ENCODE results near the gene ZNF853.
"Not testable (repeated sequence)": the region's sequence is repeated elsewhere in the genome, so short reads cannot be mapped to it uniquely, and the experiment has no call there.

Gene ZNF853

GRCh38 chr7:6655636-6656385, 40.4 kb downstream of the ZNF853 start:
- peaks cover 13% of the 10 kb centered on the region for H3K36me3 ChIP-seq (replicated peaks)
- DNase-seq (ENCODE audit: low spot score in 2 of 2): no peak
- no peaks in the 10 kb centered on the region; the same call in 1 of the 2 replicates for H3K9me3 ChIP-seq

DNA sequence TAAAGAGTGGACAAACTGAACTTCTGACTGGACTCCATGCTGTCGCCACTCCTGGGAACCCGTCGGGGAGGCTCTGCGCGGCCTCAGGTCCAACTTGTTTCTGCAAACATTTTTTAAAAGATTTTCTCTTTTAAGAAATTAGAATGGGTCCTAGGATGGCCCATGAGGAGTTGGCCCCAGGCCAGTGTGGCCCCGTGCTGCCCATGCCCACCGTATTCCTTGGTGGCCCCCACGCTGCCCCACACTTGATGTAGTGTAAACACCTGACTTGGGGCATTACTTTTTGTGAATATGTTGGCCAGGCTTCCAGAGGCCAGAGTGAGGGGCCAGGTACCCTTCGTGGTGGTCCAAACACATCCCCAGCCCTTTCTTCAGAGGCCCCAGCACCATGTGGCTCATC, 41.0 kb downstream of the ZNF853 start:
- in situ Hi-C loops (cut with MboI; ENCODE audit: low sequenced_read_pairs): no loop called here
- Histone ChIP-seq H3K9me3 (no peaks in the 10 kb centered on the region), H3K4me3 (no peak overlapping the region), H3K27me3 (ENCODE audit: low read depth) (no peaks in the 10 kb centered on the region), H3K4me1 (no peaks in the 10 kb centered on the region), H3K36me3 (replicated peaks) (peaks cover 12% of the 10 kb centered on the region)
- no peak for DNase-seq (ENCODE audit: low spot score in 2 of 2)

More at GRCh38 chr7:6655636-6656385, 40.4 kb downstream of the ZNF853 start:
- in situ Hi-C loops (cut with MboI; ENCODE audit: low sequenced_read_pairs): no loop called here
- no peaks in the 10 kb centered on the region for H3K27me3 ChIP-seq (ENCODE audit: low read depth)
- no peak overlapping the region for H3K4me3 ChIP-seq
- H3K4me1 ChIP-seq: no peaks in the 10 kb centered on the region

DNA sequence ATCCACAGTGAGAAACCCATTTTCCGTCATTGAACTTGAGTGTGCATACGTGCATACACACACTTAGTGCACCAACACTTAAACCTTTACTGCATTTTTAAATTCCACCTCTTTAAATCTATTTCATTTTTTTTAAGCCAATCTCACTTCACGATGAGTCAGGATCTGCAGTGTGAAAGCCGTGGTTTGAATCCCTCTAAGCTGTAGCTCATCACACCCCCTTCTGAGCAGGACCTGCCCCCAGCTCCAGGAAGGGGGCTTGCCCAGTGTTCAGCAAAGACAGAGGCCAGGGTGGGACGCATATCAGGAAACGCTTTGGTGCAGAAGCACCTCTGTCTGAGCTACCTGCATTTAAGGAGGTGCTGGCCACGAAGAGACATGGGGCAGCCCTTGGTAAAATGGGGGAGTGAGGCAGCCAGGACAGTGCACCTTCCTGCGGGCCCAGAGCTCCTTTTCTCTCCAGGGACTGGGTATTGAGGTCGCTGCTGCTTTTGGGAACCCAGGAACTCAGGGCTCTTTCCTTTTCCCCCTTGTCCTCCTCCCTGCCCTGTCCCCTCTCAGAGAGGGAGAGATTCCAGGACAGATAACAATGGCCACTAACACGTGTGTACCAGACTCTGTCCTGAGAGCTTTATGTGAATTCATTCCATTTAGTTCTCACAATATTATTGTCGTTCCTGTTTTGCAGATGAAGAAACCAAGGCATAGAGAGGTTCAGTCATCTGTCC, 43.4 kb downstream of the ZNF853 start:
- in situ Hi-C loops (cut with MboI; ENCODE audit: low sequenced_read_pairs): no loop called here
- H3K4me3 ChIP-seq: no peak overlapping the region
- no peaks in the 10 kb centered on the region for H3K27me3 ChIP-seq (ENCODE audit: low read depth)
- H3K4me1 ChIP-seq: no peaks in the 10 kb centered on the region
- H3K9me3 ChIP-seq: no peaks in the 10 kb centered on the region
- no peaks in the 10 kb centered on the region; the same call in 1 of the 2 replicates for H3K36me3 ChIP-seq (replicated peaks)
- DNase-seq (ENCODE audit: low spot score in 2 of 2): no peak

DNA sequence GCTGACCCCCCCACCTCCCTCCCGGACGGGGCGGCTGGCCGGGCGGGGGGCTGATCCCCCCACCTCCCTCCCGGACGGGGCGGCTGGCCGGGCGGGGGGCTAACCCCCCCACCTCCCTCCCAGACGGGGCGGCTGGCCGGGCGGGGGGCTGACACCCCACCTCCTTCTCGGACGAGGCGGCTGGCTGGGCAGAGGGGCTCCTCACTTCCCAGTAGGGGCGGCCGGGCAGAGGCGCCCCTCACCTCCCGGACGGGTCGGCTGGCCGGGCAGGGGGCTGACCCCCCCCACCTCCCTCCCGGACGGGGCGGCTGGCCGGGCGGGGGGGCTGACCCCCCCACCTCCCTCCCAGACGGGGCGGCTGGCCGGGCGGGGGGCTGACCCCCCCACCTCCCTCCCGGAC, 55.4 kb downstream of the ZNF853 start:
- DNase-seq (ENCODE audit: low spot score in 2 of 2); H3K4me3 ChIP-seq; in situ Hi-C loops (cut with MboI; ENCODE audit: low sequenced_read_pairs); H3K4me1 ChIP-seq; H3K27me3 ChIP-seq (ENCODE audit: low read depth); H3K36me3 ChIP-seq (replicated peaks): not testable (repeated sequence)
- peaks cover 15% of the 10 kb centered on the region for H3K9me3 ChIP-seq
